H9 (cell line): ENCODE measurements around the gene TMEM242. TPM values are rescaled to one million over a fixed set of nuclear protein-coding genes. Genes with fewer than 3 reads are reported as not detected.

Source experiments
- DNase-seq: peaks from one replicate; pipeline ENCODE4 v3.0.0-alpha.2; 2017
- H2AFZ ChIP-seq: one replicate; pipeline ENCODE4 v1.6.1; 2013; ENCODE audit warnings: mild to moderate bottlenecking, low read length, control low read depth, moderate library complexity
- H2AK5ac ChIP-seq: 2 replicates; pipeline ENCODE4 v1.6.1; 2013; ENCODE audit warnings: low read length, control low read depth, mixed read lengths; ENCODE audit not compliant: insufficient read length
- H2BK120ac ChIP-seq: one replicate; pipeline ENCODE4 v1.6.1; 2013; ENCODE audit warnings: low read depth, mild to moderate bottlenecking, low read length, control low read depth, inconsistent platforms; ENCODE audit not compliant: poor library complexity, severe bottlenecking
- H2BK12ac ChIP-seq: 2 replicates; pipeline ENCODE4 v1.6.1; 2013; ENCODE audit warnings: low read length, control low read depth, mixed read lengths, low read depth; ENCODE audit not compliant: insufficient read length
- H2BK15ac ChIP-seq: 2 replicates; pipeline ENCODE4 v1.6.1; 2013; ENCODE audit warnings: low read depth, low read length, control low read depth
- H2BK20ac ChIP-seq: one replicate; pipeline ENCODE4 v1.6.1; 2013; ENCODE audit warnings: low read depth, mild to moderate bottlenecking, low read length, control low read depth, inconsistent platforms; ENCODE audit not compliant: poor library complexity, severe bottlenecking
- H2BK5ac ChIP-seq: 2 replicates; pipeline ENCODE4 v1.6.1; 2013; ENCODE audit warnings: low read length, control low read depth, mixed read lengths; ENCODE audit not compliant: insufficient read length
- H3K14ac ChIP-seq: 2 replicates; pipeline ENCODE4 v1.6.1; 2013; ENCODE audit warnings: low read length, control low read depth; ENCODE audit not compliant: insufficient read depth
- H3K18ac ChIP-seq: 2 replicates; pipeline ENCODE4 v1.6.1; 2013; ENCODE audit warnings: low read depth, mild to moderate bottlenecking, mixed read lengths, low read length, control low read depth; ENCODE audit not compliant: insufficient read length
- H3K23ac ChIP-seq: 2 replicates; pipeline ENCODE4 v1.6.1; 2013; ENCODE audit warnings: low read length, control low read depth, mixed read lengths, low read depth; ENCODE audit not compliant: insufficient read length
- H3K23me2 ChIP-seq: 2 replicates; pipeline ENCODE4 v1.6.1; 2013; ENCODE audit warnings: low read depth, mild to moderate bottlenecking, mixed read lengths, low read length, control low read depth; ENCODE audit not compliant: insufficient read length, poor library complexity, severe bottlenecking
- H3K27ac ChIP-seq: 2 replicates; pipeline ENCODE4 v1.5.1; 2013; ENCODE audit warnings: low read length, control low read depth, mixed read lengths, low read depth; ENCODE audit not compliant: insufficient read length
- H3K27me3 ChIP-seq: 2 replicates; pipeline ENCODE4 v1.6.1; 2013; ENCODE audit warnings: low read length, control low read depth, inconsistent platforms; ENCODE audit not compliant: insufficient read depth
- H3K4ac ChIP-seq: 2 replicates; pipeline ENCODE4 v1.6.1; 2013; ENCODE audit warnings: low read depth, mild to moderate bottlenecking, control low read depth, inconsistent platforms, low read length, moderate library complexity
- H3K4me1 ChIP-seq: 2 replicates; pipeline ENCODE4 v1.6.1; 2013; ENCODE audit warnings: low read length, control low read depth, inconsistent platforms; ENCODE audit not compliant: insufficient read depth
- H3K4me2 ChIP-seq: 2 replicates; pipeline ENCODE4 v1.6.1; 2013; ENCODE audit warnings: low read length, control low read depth, mixed read lengths; ENCODE audit not compliant: insufficient read length, insufficient read depth
- H3K56ac ChIP-seq: 2 replicates; pipeline ENCODE4 v1.6.1; 2013; ENCODE audit warnings: low read depth, mild to moderate bottlenecking, mixed read lengths, low read length, control low read depth; ENCODE audit not compliant: insufficient read length
- H3K79me1 ChIP-seq: 2 replicates; pipeline ENCODE4 v1.6.1; 2013; ENCODE audit warnings: low read depth, mild to moderate bottlenecking, moderate library complexity, low read length, control low read depth, inconsistent platforms; ENCODE audit not compliant: insufficient read depth, poor library complexity, severe bottlenecking
- H3K79me2 ChIP-seq: 2 replicates; pipeline ENCODE4 v1.6.1; 2013; ENCODE audit warnings: low read length, control low read depth, inconsistent platforms; ENCODE audit not compliant: insufficient read depth
- H3K9ac ChIP-seq: 2 replicates; pipeline ENCODE4 v1.6.1; 2013; ENCODE audit warnings: low read length, control low read depth, mixed read lengths; ENCODE audit not compliant: insufficient read length; ENCODE audit errors: extremely low read depth
- H3K9me3 ChIP-seq: one replicate; pipeline ENCODE4 v1.6.1; 2013; ENCODE audit warnings: low read depth, low read length, inconsistent platforms; ENCODE audit not compliant: control insufficient read depth
- H3T11ph ChIP-seq: one replicate; pipeline ENCODE4 v1.6.1; 2013; ENCODE audit warnings: mild to moderate bottlenecking, low read length, control low read depth, inconsistent platforms
- H4K20me1 ChIP-seq: one replicate; pipeline ENCODE4 v1.6.1; 2013; ENCODE audit not compliant: control insufficient read depth, insufficient read length, insufficient read depth
- H4K5ac ChIP-seq: 2 replicates; pipeline ENCODE4 v1.6.1; 2013; ENCODE audit warnings: low read depth, mild to moderate bottlenecking, mixed read lengths, low read length, control low read depth; ENCODE audit not compliant: insufficient read length
- H4K8ac ChIP-seq: replicated peaks from 2 replicates; pipeline ENCODE4 v1.6.1; 2013; ENCODE audit warnings: low read length, control low read depth, mixed read lengths, low read depth; ENCODE audit not compliant: insufficient read length
- H4K91ac ChIP-seq: 2 replicates; pipeline ENCODE4 v1.6.1; 2013; ENCODE audit warnings: low read depth, mild to moderate bottlenecking, moderate library complexity, mixed read lengths, low read length, control low read depth; ENCODE audit not compliant: insufficient read length
- H3K27ac Mint-ChIP-seq, 3 experiments: 2 replicates in 2 of 3; 3 replicates in 1 of 3; pipeline ENCODE4 v1.8.0; 2020 to 2021; ENCODE audit warnings: mixed read lengths in 3 of 3, mild to moderate bottlenecking in 1 of 3, moderate library complexity in 1 of 3
- H3K27me3 Mint-ChIP-seq: 2 replicates; pipeline ENCODE4 v1.8.0; 2021; ENCODE audit warnings: low read depth, mild to moderate bottlenecking, moderate library complexity, mixed read lengths
- H3K36me3 Mint-ChIP-seq, 3 experiments: 2 replicates in 2 of 3; 3 replicates in 1 of 3; pipeline ENCODE4 v1.8.0; 2020 to 2021; ENCODE audit warnings: low read depth in 3 of 3, mixed read lengths in 3 of 3; ENCODE audit not compliant: insufficient read depth in 1 of 3
- H3K4me1 Mint-ChIP-seq, 2 experiments: 2 replicates each; pipeline ENCODE4 v1.8.0; 2020; ENCODE audit warnings: mixed read lengths in 2 of 2
- H3K4me3 Mint-ChIP-seq, 2 experiments: 2 replicates in 1 of 2; 3 replicates in 1 of 2; pipeline ENCODE4 v1.8.0; 2020 to 2021; ENCODE audit warnings: mild to moderate bottlenecking in 2 of 2, mixed read lengths in 2 of 2, moderate library complexity in 1 of 2
- H3K9me3 Mint-ChIP-seq, 2 experiments: 2 replicates in 1 of 2; 3 replicates in 1 of 2; pipeline ENCODE4 v1.8.0; 2020; ENCODE audit warnings: mild to moderate bottlenecking in 2 of 2, mixed read lengths in 2 of 2, moderate library complexity in 1 of 2
- WGBS: extraction: QIAGEN DNeasy Blood & Tissue Kit; methylation state at CpG from one replicate; pipeline ENCODE4 v1.1.7; 2013; ENCODE audit warnings: missing lambda C conversion rate, low lambda C conversion rate, mixed read lengths; ENCODE audit not compliant: insufficient read length; ENCODE audit errors: extremely low coverage; 5-methylcytosine and 5-hydroxymethylcytosine counted together
- long read RNA-seq: library from polyadenylated mRNA; unstranded; transcript quantifications from one replicate; pipeline ENCODE4 v2.0.0, GENCODE V29; 2020
- total RNA-seq: library from RNA; stranded (reverse); gene quantifications from 2 replicates; pipeline ENCODE4 v1.2.1, GENCODE V29; 2021
- TF ChIP-seq, protein P1 (sequence below): fragments of 200-600 bp; sonication (generic); conservative IDR thresholded peaks from 3 replicates; pipeline ENCODE4 v1.8.0; 2021; ENCODE audit warnings: antibody characterized with exemption, mild to moderate bottlenecking

Gene TMEM242
- total RNA-seq, result 10.3 and 10.5 TPM in 2 replicates
- long read RNA-seq, full-length matches to known transcripts, result 46 of 48 reads
- long read RNA-seq, partial matches to known transcripts, result 1 of 48 reads
- long read RNA-seq, other reads (novel, unspliced or antisense), result 1 of 48 reads

DNA sequence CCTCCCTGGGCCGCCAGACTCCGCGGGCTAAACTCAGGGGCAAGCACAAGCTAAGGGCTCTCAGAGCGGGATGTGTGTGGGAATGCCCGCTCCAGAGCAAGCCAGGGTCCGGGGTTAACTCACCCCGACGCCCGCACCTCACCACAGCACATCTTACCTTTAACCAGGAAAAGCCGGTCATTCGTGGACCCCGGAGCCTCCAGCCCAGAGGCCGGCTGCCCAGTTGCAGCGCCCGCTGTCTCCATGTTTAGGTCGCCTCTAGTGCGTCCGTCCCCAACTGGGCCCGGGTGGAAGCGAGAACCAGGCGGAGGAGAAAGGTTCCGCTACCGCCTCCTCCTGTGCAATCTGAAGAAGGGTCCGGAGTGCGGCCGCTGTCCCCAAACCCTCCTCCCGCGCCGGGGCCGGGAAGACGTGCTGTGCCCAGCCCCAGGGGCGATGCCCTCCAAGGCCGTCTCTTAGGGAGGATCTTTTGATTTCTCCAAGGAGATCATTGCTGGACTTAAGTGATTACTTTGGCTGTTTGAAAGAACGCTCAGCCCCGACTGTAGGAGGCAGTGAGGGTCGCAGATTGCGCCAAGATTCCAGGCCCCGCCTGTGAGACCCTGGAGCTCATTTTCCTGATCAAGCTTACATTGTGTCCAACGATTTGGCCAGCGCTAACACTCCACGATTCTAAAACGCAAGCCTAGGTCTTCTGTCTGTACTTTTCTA is at the start of gene TMEM242:
TSS of gene TMEM242 (minus strand) at position 265 of the 711 bp plus-strand sequence. CDS start at position 245, 20 bp downstream.
- no CpG with 5 or more reads among the region's 42 CpGs for WGBS
- Histone ChIP-seq H3T11ph (no peak within 1 kb of the TSS), H4K8ac (no peak within 1 kb of the TSS), H3K23me2 (peaks cover 14% of the 10 kb centered on the region), H3K4ac (no peak within 1 kb of the TSS), H3K18ac (no peak within 1 kb of the TSS), H3K27ac (no peak within 1 kb of the TSS), H3K14ac (0 out of 2 replicates have a peak within 1 kb of the TSS, but pooled peaks have one; percentile 82), H3K9ac (peak within 1 kb of the TSS; percentile 88), H3K23ac (no peak within 1 kb of the TSS), H3K4me1 (no peaks in the 10 kb centered on the region), H2AK5ac (no peak within 1 kb of the TSS), H2BK20ac (no peak within 1 kb of the TSS), H3K56ac (no peak within 1 kb of the TSS), H3K79me1 (no peaks in the 10 kb centered on the region), H2BK12ac (no peak within 1 kb of the TSS), H3K4me2 (peak within 1 kb of the TSS; percentile 58), H3K9me3 (no peaks in the 10 kb centered on the region), H3K79me2 (0 out of 2 replicates have a peak, but pooled peaks cover 2% of the 10 kb centered on the region), H2BK120ac (no peak within 1 kb of the TSS), H2BK5ac (no peak within 1 kb of the TSS), H4K5ac (no peak within 1 kb of the TSS), H2BK15ac (no peak within 1 kb of the TSS), H3K27me3 (no peaks in the 10 kb centered on the region), H2AFZ (peak within 1 kb of the TSS; percentile 49), H4K91ac (no peak within 1 kb of the TSS), H4K20me1 (no peaks in the 10 kb centered on the region)
- peaks cover 30% of the 10 kb centered on the region for H3K27me3 Mint-ChIP-seq
- peak; percentile 95 for DNase-seq
- H3K9me3 Mint-ChIP-seq, result no peaks in the 10 kb centered on the region
- TF ChIP-seq, protein P1, sequence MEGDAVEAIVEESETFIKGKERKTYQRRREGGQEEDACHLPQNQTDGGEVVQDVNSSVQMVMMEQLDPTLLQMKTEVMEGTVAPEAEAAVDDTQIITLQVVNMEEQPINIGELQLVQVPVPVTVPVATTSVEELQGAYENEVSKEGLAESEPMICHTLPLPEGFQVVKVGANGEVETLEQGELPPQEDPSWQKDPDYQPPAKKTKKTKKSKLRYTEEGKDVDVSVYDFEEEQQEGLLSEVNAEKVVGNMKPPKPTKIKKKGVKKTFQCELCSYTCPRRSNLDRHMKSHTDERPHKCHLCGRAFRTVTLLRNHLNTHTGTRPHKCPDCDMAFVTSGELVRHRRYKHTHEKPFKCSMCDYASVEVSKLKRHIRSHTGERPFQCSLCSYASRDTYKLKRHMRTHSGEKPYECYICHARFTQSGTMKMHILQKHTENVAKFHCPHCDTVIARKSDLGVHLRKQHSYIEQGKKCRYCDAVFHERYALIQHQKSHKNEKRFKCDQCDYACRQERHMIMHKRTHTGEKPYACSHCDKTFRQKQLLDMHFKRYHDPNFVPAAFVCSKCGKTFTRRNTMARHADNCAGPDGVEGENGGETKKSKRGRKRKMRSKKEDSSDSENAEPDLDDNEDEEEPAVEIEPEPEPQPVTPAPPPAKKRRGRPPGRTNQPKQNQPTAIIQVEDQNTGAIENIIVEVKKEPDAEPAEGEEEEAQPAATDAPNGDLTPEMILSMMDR, result peak; percentile 10; the same call in 2 of the 3 replicates
- H3K36me3 Mint-ChIP-seq, result peaks cover 7 to 14% (median 11%) of the 10 kb centered on the region in 3 experiments; a peak in 6 of 7 replicates
- H3K27ac Mint-ChIP-seq, result peak within 1 kb of the TSS; percentile 66 to 96 (median 91)
- H3K4me1 Mint-ChIP-seq, result peaks cover 7 to 8% of the 10 kb centered on the region in 2 experiments
- H3K4me3 Mint-ChIP-seq, result peak within 1 kb of the TSS; percentile 95 to 97
